Stimulated activated naive B cell treated with anti-CD40 and anti-IgM and Interleukin-4, amounts not matched to agents 10 μg/mL and 1 μg/mL and 100 μg/mL, for 72 hours (primary cell): ENCODE data around the gene BAIAP2.
"Not testable (repeated sequence)": the region's sequence is repeated elsewhere in the genome, so short reads cannot be mapped to it uniquely, and the experiment has no call there.

Experiments used
- ATAC-seq, 2 donors: fragments of 150-1000 bp; cut with Tn5 transposase; replicated peaks; 2 replicates each; pipeline ENCODE4 v1.10.0; 2021; ENCODE audit warnings: moderate library complexity in 1 of 2
- DNase-seq: peaks from one replicate; pipeline ENCODE4 v3.0.0; 2021
- H3K27ac Mint-ChIP-seq: one replicate; pipeline ENCODE4 v1.8.0; 2022; ENCODE audit warnings: mild to moderate bottlenecking, mixed read lengths
- H3K27me3 Mint-ChIP-seq, 2 donors: one replicate each; pipeline ENCODE4 v1.8.0; 2022; ENCODE audit warnings: mixed read lengths in 2 of 2
- H3K36me3 Mint-ChIP-seq, 2 donors: one replicate each; pipeline ENCODE4 v1.8.0; 2022; ENCODE audit warnings: mixed read lengths in 2 of 2, mild to moderate bottlenecking in 1 of 2
- H3K4me1 Mint-ChIP-seq, 2 donors: one replicate each; pipeline ENCODE4 v1.8.0; 2022; ENCODE audit warnings: mixed read lengths in 2 of 2, mild to moderate bottlenecking in 1 of 2
- H3K4me3 Mint-ChIP-seq, 2 donors: one replicate each; pipeline ENCODE4 v1.8.0; 2022; ENCODE audit warnings: mild to moderate bottlenecking in 2 of 2, mixed read lengths in 2 of 2, moderate library complexity in 1 of 2
- H3K9me3 Mint-ChIP-seq, 2 donors: one replicate each; pipeline ENCODE4 v1.8.0; 2022; ENCODE audit warnings: mixed read lengths in 2 of 2, mild to moderate bottlenecking in 1 of 2

BAIAP2 gene

DNA sequence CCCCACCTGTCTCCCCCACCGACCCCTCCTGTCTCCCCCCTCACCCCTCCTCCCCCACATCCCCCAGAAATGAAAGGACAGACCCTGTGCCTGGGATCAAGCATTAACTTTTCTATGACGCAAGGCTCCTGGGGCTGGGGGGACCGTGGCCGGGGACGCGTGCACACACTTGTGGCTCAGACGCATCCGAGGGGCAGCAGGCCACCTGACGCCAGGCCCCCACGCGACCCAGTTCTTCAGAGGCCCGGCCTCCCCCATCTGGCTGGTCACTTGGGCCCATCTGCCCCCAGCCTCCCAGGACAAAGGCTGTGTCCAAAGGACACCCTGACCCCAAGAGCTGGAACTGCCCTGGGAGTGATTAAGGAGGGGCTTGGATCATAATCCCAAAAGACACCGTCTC, 116.3 kb downstream of the BAIAP2 start:
- no peak for DNase-seq
- H3K9me3 Mint-ChIP-seq: no peaks in the 10 kb centered on the region
- H3K27me3 Mint-ChIP-seq: peaks cover 25% of the 10 kb centered on the region in 2 donors
- H3K4me1 Mint-ChIP-seq: no peaks in the 10 kb centered on the region
- H3K27ac Mint-ChIP-seq: no peak overlapping the region
- H3K36me3 Mint-ChIP-seq: no peaks in the 10 kb centered on the region
- no peak overlapping the region for H3K4me3 Mint-ChIP-seq
- no peak for ATAC-seq

DNA sequence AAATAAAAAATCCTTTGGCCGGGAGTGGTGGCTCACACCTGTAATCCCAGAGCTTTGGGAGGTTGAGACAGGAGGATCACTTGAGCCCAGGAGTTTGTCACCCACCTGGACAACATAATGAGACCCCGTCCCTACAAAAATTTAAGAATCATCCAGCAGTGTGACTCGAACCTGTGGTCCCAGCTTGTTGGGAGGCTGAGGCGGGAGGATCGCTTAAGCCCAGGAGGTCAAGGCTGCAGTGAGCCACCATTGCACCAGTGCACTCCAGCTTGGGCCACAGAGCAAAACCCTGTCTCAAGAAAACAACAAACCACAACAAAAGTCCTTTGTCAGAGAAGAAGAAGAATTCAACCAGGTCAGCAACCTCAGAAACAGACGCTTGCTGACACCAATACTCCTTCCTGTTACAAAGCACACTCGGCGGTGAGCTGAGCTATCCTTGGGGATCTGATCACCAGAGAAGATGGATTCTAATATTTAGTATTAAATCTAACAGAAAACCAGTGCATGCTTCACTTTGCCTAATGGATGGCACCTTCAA, 117.4 kb downstream of the BAIAP2 start:
- no peak for DNase-seq
- no peak overlapping the region for H3K4me3 Mint-ChIP-seq
- no peak overlapping the region for H3K27ac Mint-ChIP-seq
- H3K4me1 Mint-ChIP-seq: no peaks in the 10 kb centered on the region
- H3K36me3 Mint-ChIP-seq: no peaks in the 10 kb centered on the region
- H3K27me3 Mint-ChIP-seq: peaks cover 25 to 26% of the 10 kb centered on the region in 2 donors
- H3K9me3 Mint-ChIP-seq: no peaks in the 10 kb centered on the region
- ATAC-seq: no peak

DNA sequence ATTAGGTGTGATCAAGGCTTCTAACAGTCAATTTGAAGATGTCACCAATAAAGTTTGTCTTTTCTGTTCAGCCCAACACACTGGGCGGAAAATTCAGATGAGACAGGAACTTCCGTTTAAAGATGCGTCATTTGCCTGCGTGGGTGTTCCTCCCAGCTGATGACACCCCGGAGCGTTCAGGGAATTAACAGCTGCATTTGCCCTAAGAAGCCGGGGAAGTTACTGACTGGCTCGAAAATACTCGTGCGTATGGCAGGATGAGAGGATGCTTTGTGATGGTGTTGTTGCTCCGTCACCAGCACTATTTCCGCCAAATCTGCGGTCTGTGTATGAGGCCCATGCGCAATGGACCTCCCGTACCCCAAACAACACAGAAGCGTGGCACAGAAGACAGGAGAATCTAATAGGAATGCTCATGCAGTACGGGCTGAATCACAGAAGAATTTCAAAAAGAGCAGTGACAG, 118.4 kb downstream of the BAIAP2 start:
- DNase-seq: no peak
- no peak overlapping the region for H3K4me3 Mint-ChIP-seq
- H3K36me3 Mint-ChIP-seq: no peaks in the 10 kb centered on the region
- H3K4me1 Mint-ChIP-seq: no peaks in the 10 kb centered on the region
- H3K27me3 Mint-ChIP-seq: peaks cover 24 to 32% of the 10 kb centered on the region in 2 donors
- ATAC-seq: peak in 1 of 2 donors; percentile 33
- no peaks in the 10 kb centered on the region for H3K9me3 Mint-ChIP-seq
- H3K27ac Mint-ChIP-seq: no peak overlapping the region

DNA sequence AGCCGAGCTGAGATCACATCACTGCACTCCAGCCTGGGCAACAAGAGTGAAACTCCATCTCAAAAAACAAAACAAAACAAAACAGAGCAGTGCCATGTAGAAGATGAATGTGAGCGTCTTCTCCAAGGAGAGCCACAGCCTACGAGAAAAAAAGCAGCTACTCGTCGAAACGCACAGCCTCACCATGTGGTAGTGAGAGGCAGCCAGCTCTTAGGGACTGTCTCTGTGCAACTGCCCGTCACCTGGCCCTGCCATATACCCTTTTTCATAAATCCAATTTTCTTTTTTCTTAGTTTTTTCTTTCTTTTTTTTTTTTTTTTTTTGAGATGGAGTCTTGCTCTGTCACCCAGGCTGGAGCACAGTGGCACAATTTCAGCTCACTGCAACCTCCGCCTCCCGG, 119.1 kb downstream of the BAIAP2 start:
- H3K36me3 Mint-ChIP-seq, H3K9me3 Mint-ChIP-seq, H3K4me1 Mint-ChIP-seq, ATAC-seq, H3K27ac Mint-ChIP-seq, H3K4me3 Mint-ChIP-seq, DNase-seq: not testable (repeated sequence)
- peaks cover 24 to 37% of the 10 kb centered on the region in 2 donors for H3K27me3 Mint-ChIP-seq

DNA sequence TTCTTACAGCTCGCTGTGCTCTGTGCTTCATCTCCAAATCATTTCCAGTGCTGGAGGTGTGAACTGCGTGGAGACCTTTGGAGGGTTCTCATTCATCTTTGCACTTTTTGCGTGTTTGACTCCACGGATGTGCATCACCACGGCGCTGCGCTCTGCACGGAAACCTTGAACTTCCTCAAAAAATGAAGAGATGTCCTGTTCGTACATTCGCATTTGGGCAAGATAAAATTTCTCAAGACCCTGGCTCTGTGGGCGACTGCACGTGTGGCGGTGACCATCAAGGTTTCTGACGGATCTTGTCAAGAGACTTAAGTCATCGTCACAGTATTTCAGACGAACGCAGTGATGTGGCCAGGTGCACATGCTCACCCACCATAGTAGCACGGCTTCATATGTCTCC, 120.0 kb downstream of the BAIAP2 start:
- ATAC-seq: no peak
- DNase-seq: no peak
- H3K36me3 Mint-ChIP-seq: no peaks in the 10 kb centered on the region
- no peak overlapping the region for H3K4me3 Mint-ChIP-seq
- H3K27me3 Mint-ChIP-seq: peaks cover 22 to 31% of the 10 kb centered on the region in 2 donors
- no peak overlapping the region for H3K27ac Mint-ChIP-seq
- no peaks in the 10 kb centered on the region for H3K9me3 Mint-ChIP-seq
- no peaks in the 10 kb centered on the region for H3K4me1 Mint-ChIP-seq

DNA sequence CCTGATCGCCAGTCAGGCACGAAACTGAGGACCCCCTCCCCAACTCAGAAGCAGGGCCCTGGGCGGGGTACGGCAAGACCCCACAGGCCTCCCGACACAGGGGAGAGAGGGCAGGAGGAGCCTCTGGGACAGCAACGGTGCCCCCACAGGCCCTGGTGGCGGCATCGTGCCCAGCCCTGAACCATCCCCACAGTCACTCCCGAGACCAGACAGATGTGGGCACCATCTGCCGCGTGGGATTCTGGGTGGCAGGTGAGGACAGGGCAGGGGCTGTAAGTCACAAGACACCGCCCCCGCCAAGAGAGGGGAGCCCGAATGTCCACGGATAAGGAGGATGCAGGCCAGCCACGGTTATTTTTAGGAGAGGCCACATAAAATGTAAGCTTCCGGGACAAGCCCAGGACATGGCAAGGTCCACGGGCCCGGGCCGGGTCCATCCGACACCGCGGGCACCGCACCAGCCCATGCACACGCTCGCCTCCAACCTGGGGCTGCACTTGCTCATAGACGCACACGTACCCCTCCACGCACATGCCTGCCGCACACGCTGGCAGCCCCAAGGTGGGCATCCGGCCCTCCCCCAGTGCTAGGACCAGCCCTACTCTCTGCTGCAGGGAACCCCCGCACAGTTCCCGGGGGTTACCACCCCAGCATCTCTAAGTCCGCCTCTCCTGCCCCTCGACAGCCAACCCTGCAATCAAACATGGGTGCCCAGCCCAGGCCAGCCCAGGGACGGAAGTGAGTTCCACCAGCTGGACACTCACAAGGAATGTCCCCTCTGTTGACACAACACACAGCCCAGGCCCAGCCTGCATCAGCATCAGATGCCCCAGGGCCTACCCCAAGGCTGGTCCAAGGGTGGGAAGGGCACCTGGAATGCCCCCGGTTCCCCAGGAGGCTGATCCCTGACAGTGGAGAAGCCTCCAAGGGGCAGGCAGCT, 122.2 kb downstream of the BAIAP2 start:
- Mint-ChIP-seq H3K4me1 (peaks cover 2 to 11% of the 10 kb centered on the region in 2 donors), H3K36me3 (no peaks in the 10 kb centered on the region), H3K4me3 (no peak overlapping the region), H3K27me3 (peaks cover 23 to 36% of the 10 kb centered on the region in 2 donors), H3K27ac (no peak overlapping the region), H3K9me3 (no peaks in the 10 kb centered on the region)
- ATAC-seq: no peak
- no peak for DNase-seq

DNA sequence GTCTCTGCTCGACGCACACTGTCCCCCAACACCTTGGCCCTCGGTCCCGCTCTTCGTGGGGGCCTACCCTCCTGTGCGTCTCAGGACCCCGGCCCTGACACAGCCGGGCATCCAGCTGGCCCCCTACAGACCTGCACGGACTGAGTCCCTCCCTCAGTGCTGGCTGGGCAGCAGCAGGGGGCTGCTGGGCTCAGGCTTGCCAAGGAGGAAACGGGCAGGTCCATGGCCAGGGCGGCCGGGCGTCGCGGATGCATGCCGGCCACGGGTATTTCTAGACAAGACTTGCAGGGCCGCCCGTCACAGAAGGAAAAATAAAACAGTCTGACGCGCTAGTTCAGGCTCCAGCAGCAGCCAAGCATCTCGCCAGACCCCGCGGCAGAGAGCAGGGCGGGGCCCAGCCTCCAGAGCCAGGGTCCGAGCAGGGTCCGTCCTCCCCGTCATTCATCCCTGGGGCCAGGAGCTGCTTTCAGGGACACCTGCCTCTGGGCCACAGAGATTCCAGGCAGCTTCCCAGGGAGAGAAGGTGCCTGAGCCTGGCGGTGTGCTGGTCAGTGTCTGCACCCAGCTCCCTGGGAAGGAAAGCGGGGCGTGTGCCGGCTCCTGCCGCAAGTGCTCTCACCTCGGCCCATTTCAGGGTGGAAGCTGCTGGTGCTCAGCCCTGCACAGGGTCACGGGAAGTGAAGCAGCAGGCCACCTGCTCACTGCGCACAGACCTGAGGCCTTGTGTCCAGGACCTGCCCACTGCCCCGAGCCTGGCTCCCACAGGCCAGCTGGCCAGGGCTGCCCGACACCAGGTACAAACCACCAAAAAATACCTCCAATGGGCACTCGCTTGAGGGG, 123.1 kb downstream of the BAIAP2 start:
- ATAC-seq: no peak
- DNase-seq: no peak
- Mint-ChIP-seq H3K27me3 (peaks cover 30 to 45% of the 10 kb centered on the region in 2 donors), H3K4me1 (peaks cover 2 to 11% of the 10 kb centered on the region in 2 donors), H3K36me3 (no peaks in the 10 kb centered on the region), H3K27ac (no peak overlapping the region), H3K9me3 (no peaks in the 10 kb centered on the region), H3K4me3 (no peak overlapping the region)

DNA sequence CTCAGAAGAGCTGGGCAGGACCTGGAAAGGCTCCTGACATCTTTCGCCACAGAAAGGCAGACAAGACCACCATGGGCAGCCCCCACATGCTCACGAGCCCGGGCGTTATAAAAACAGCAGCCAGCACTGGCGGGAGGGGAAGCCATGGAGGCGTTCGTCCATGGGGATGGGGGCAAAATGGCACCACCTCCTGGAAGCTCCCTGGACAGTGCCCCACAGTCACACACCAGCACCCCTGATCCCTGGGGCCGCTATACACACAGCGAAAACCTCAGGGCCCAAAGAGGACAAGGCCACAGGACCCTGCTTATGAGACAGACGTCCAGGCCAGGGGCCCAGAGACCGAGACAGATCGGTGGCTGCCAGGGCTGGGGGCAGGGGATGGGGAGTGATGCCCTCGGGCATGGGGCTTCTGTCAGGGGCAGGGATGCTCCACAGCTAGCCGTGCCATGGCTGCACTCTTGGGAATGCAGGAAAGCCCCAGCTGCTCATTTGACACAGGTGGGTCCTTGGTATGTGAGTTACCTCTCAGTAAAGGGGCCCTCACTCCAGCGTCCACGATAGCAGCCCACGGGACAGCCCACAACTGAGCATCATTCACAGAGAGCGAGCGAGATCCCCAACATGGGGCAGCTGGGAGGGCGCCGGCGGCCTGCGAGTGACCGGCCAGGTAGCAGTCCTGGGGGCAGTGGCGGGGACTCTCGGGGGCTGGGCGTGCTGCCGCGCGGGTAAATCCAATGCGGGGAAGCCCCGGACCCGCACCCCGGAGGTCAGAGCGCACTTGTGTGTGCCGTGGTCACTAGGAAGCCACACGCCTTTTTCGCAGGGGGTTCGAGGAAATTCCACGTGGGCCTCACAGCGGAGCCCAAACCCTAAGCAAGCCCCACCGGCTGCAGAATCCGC, 124.0 kb downstream of the BAIAP2 start:
- Mint-ChIP-seq H3K4me1 (peaks cover 2 to 11% of the 10 kb centered on the region in 2 donors), H3K27ac (peak overlapping the region; percentile 56), H3K4me3 (no peak overlapping the region), H3K9me3 (no peaks in the 10 kb centered on the region), H3K27me3 (peaks cover 38 to 54% of the 10 kb centered on the region in 2 donors), H3K36me3 (no peaks in the 10 kb centered on the region)
- ATAC-seq (no peak), DNase-seq (no peak)

DNA sequence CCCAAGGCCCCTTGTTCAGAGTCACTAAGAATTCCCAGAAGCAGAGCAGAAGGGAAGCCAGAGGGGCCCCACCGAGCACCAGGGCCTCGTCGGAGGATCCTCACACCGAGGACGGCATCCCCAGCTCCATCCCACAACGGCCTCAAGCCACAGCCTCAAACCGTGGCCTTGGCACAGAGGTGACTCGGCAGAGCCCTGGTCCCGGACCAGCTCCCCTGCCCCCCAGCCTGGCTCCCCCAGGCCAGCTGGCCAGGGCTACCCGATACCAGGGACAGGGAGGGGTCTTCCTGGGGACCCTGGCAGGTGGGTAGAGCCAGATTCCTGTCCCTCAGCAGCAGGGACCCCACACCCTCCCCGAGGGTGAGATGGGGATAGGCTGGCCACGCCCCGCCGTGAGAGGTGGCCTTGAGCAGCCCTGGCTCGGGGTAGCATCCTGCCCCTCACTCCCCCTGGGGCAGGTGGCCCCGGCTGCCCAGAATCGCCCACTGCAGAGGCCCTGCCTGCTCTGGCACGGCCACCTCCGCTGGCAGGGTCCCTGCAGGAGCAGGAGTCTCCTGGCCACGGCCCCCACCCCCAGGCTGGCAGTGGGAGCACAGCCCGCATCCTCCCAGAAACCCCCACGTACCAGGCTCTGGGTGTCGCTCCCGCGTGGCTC, 124.8 kb downstream of the BAIAP2 start:
- ATAC-seq: no peak
- Mint-ChIP-seq H3K4me1 (peaks cover 2 to 11% of the 10 kb centered on the region in 2 donors), H3K36me3 (no peaks in the 10 kb centered on the region), H3K27me3 (peaks cover 44 to 62% of the 10 kb centered on the region in 2 donors), H3K4me3 (no peak overlapping the region), H3K9me3 (no peaks in the 10 kb centered on the region), H3K27ac (no peak overlapping the region)
- no peak for DNase-seq

DNA sequence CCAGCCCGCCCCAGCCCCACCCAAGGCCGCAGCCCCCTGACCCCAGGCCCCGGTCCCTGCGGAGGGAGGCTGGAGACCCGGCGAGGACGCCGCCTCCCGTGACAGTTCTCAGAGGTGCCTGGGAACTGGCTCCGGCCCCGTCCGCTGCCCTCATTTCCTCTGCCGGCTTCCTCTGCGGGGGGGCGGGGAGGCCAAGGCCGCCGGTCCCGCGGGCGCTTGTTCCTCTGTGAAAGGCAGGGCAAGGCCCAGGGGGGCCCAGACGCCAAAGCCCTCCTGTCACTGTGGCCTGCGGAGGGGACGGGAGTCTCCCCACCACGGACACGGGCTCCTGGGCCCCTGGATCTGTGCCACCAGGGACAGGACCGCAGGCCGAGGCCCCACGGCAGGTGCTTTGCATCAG, 125.4 kb downstream of the BAIAP2 start:
- peak in 1 of 2 donors; percentile 30 for ATAC-seq
- H3K9me3 Mint-ChIP-seq: no peaks in the 10 kb centered on the region
- peak overlapping the region; percentile 20 for H3K27ac Mint-ChIP-seq
- no peak overlapping the region for H3K4me3 Mint-ChIP-seq
- peaks cover 2 to 11% of the 10 kb centered on the region in 2 donors for H3K4me1 Mint-ChIP-seq
- peaks cover 44 to 66% of the 10 kb centered on the region in 2 donors for H3K27me3 Mint-ChIP-seq
- no peaks in the 10 kb centered on the region for H3K36me3 Mint-ChIP-seq
- DNase-seq: no peak

DNA sequence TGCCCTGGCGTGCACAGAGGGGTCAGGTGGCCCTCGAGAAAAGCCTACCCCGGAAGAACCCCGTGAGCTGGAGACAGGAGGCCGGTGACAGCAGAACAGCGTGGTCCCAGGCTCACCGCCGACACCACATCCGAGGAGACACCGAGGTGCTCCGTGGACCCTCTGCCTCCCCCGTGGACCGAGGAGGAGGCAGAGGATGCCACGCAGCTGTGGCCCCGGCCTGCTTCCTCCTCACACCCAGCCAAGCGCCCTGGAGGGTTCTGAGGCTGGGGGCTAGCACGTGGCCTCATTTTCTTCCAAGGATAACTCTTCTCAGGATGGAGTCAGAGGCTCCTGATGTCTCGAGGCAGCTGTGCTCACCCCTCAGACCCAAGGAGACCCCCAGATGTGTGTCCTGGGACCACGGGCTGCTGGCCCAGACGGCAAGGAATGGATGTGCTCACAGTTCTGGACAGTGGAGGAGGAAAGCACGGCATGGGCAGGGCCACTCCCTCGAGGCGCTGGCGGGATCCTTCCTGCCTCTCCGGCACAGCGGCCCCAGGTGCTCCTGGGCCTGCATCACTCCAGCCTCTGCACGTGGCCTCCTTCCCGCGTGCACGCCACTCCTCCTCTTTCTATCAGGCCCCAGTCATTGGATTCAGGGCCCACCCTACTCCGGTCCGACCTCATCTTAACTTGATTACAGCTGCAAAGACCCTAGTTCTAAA, 125.9 kb downstream of the BAIAP2 start:
- Mint-ChIP-seq H3K9me3 (no peaks in the 10 kb centered on the region), H3K4me1 (peaks cover 2 to 11% of the 10 kb centered on the region in 2 donors), H3K36me3 (no peaks in the 10 kb centered on the region), H3K27ac (peak overlapping the region; percentile 20), H3K27me3 (peaks cover 44 to 70% of the 10 kb centered on the region in 2 donors), H3K4me3 (no peak overlapping the region)
- ATAC-seq: no peak
- DNase-seq: no peak

DNA sequence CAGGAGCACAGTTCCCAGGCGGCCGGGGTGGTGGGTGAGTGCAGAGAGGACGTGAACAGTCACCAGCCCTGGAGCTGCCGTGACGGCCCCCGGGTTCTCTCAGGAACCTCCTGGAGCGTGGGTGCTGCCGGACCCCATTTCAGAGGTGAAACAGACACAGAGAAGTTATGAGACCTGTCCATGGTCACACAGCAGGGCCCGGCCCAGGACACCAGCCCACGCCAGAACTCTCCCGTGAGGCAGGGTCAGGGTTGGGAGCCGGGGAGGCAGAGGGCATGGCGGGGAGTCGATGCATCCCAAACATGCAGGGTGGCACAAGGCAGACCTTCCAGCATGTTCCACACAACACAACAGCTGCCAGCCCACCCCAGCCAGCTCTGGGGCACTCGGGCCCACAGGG, 126.6 kb downstream of the BAIAP2 start:
- no peaks in the 10 kb centered on the region for H3K36me3 Mint-ChIP-seq
- H3K9me3 Mint-ChIP-seq: no peaks in the 10 kb centered on the region
- DNase-seq (no peak), ATAC-seq (no peak)
- H3K27ac Mint-ChIP-seq: no peak overlapping the region
- no peak overlapping the region for H3K4me3 Mint-ChIP-seq
- H3K4me1 Mint-ChIP-seq: peaks cover 2 to 11% of the 10 kb centered on the region in 2 donors
- peaks cover 44 to 73% of the 10 kb centered on the region in 2 donors for H3K27me3 Mint-ChIP-seq

DNA sequence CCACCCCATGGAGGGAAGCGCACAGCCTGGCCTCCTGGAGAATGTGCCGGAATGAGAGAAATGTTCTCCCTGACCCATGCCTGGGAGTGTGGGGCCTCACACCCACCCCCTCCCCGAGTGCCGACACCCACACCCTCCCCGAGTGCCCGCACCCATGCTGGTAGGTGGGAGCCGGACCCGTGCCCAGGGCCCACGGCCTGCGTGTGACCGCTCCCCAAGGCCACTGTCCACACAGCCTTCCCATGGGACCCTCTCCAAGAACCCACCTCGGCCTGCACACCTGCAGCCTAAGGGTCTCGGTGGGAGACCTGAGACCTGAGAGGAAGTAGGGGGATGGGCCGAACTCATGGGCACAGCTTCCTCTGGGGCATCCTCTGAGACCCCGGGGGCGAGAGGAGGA, 127.0 kb downstream of the BAIAP2 start:
- Mint-ChIP-seq H3K4me1 (peaks cover 2 to 11% of the 10 kb centered on the region in 2 donors), H3K4me3 (no peak overlapping the region), H3K27me3 (peaks cover 44 to 76% of the 10 kb centered on the region in 2 donors), H3K9me3 (no peaks in the 10 kb centered on the region), H3K36me3 (no peaks in the 10 kb centered on the region), H3K27ac (no peak overlapping the region)
- DNase-seq (no peak), ATAC-seq (no peak)
